Liver (tissue), 9 donors: ENCODE measurements around the gene FGF21. TPM values are rescaled to one million over a fixed set of nuclear protein-coding genes. Genes with fewer than 3 reads are reported as not detected.
"Not testable (repeated sequence)": the region's sequence is repeated elsewhere in the genome, so short reads cannot be mapped to it uniquely, and the experiment has no call there.

ENCODE experiments used
- DNase-seq: peaks from one replicate; pipeline ENCODE4 v3.0.0-alpha.2; 2017; ENCODE audit warnings: low spot score
- H3K27ac ChIP-seq, 2 donors: one replicate each; pipeline ENCODE4 v1.7.0; 2013; ENCODE audit warnings: inconsistent platforms in 2 of 2, low read length in 2 of 2, control low read depth in 1 of 2, low read depth in 1 of 2, mild to moderate bottlenecking in 1 of 2
- H3K27me3 ChIP-seq, 4 donors: one replicate each; pipeline versions ENCODE4 v1.6.1 to v1.7.0; 2013; ENCODE audit warnings: low read length in 3 of 4, inconsistent platforms in 1 of 4, mild to moderate bottlenecking in 1 of 4, moderate library complexity in 1 of 4; ENCODE audit not compliant: control insufficient read depth in 4 of 4, insufficient read depth in 4 of 4
- H3K36me3 ChIP-seq, 4 donors: one replicate each; pipeline versions ENCODE4 v1.6.1 to v1.7.0; 2013; ENCODE audit warnings: low read length in 3 of 4, mild to moderate bottlenecking in 3 of 4, low read depth in 1 of 4, moderate library complexity in 1 of 4; ENCODE audit not compliant: control insufficient read depth in 4 of 4, insufficient read depth in 3 of 4
- H3K4me1 ChIP-seq, 4 donors: one replicate each; pipeline versions ENCODE4 v1.6.1 to v1.7.0; 2013; ENCODE audit warnings: low read length in 3 of 4, mild to moderate bottlenecking in 3 of 4, moderate library complexity in 1 of 4; ENCODE audit not compliant: control insufficient read depth in 4 of 4, insufficient read depth in 4 of 4
- H3K4me3 ChIP-seq, 3 donors: one replicate each; pipeline versions ENCODE4 v1.6.1 to v1.7.0; 2013; ENCODE audit warnings: low read length in 3 of 3, control low read depth in 1 of 3, low read depth in 1 of 3, mild to moderate bottlenecking in 1 of 3
- H3K9ac ChIP-seq, 2 donors: one replicate each; pipeline ENCODE4 v1.7.0; 2013; ENCODE audit warnings: low read length in 2 of 2, mild to moderate bottlenecking in 2 of 2, moderate library complexity in 2 of 2, control low read depth in 1 of 2, low read depth in 1 of 2
- H3K9me3 ChIP-seq, 4 donors: one replicate each; pipeline versions ENCODE4 v1.6.1 to v1.7.0; 2013; ENCODE audit warnings: low read length in 3 of 4; ENCODE audit not compliant: control insufficient read depth in 4 of 4
- ATF3 ChIP-seq: IDR thresholded peaks from 2 replicates; pipeline ENCODE4 v1.6.1; 2016; ENCODE audit warnings: antibody characterized with exemption
- CTCF ChIP-seq: fragments of 150-350 bp; IDR thresholded peaks from 2 replicates; pipeline ENCODE4 v1.5.1; 2017; ENCODE audit warnings: improper control_type of control experiment, low read depth, low read length; ENCODE audit not compliant: missing input control
- FOXA1 ChIP-seq: IDR thresholded peaks from 2 replicates; pipeline ENCODE4 v1.6.1; 2016; ENCODE audit warnings: antibody characterized with exemption
- FOXA2 ChIP-seq: IDR thresholded peaks from 2 replicates; pipeline ENCODE4 v1.6.1; 2016; ENCODE audit warnings: antibody characterized with exemption
- GABPA ChIP-seq, 2 donors: IDR thresholded peaks in 1 of 2; conservative IDR thresholded peaks in 1 of 2; 2 replicates each; pipeline ENCODE4 v1.6.1; 2016; ENCODE audit warnings: antibody characterized with exemption in 2 of 2, mild to moderate bottlenecking in 1 of 2, moderate library complexity in 1 of 2
- HNF4A ChIP-seq, 2 donors: conservative IDR thresholded peaks; 2 replicates each; pipeline ENCODE4 v1.6.1; 2016; ENCODE audit warnings: antibody characterized with exemption in 2 of 2, mild to moderate bottlenecking in 2 of 2
- HNF4G ChIP-seq: IDR thresholded peaks from 2 replicates; pipeline ENCODE4 v1.6.1; 2016; ENCODE audit warnings: antibody characterized with exemption
- JUND ChIP-seq, 2 donors: IDR thresholded peaks; 2 replicates each; pipeline ENCODE4 v1.6.1; 2016; ENCODE audit warnings: antibody characterized with exemption in 2 of 2
- NR2F2 ChIP-seq: IDR thresholded peaks from 2 replicates; pipeline ENCODE4 v1.6.1; 2016; ENCODE audit warnings: antibody characterized with exemption
- RAD21 ChIP-seq, 2 donors: IDR thresholded peaks; 2 replicates each; pipeline ENCODE4 v1.6.1; 2016; ENCODE audit warnings: antibody characterized with exemption in 2 of 2, mild to moderate bottlenecking in 2 of 2
- RXRA ChIP-seq, 2 donors: IDR thresholded peaks; 2 replicates each; pipeline ENCODE4 v1.6.1; 2017 to 2018; ENCODE audit warnings: antibody characterized with exemption in 2 of 2, mild to moderate bottlenecking in 1 of 2
- SP1 ChIP-seq: IDR thresholded peaks from 2 replicates; pipeline ENCODE4 v1.6.1; 2018; ENCODE audit warnings: antibody characterized with exemption, mild to moderate bottlenecking
- YY1 ChIP-seq: IDR thresholded peaks from 2 replicates; pipeline ENCODE4 v1.6.1; 2016; ENCODE audit warnings: antibody characterized with exemption, mild to moderate bottlenecking
- WGBS: extraction: QIAGEN DNeasy Blood & Tissue Kit; methylation state at CpG from one replicate; pipeline ENCODE4 v1.1.7; 2013; 5-methylcytosine and 5-hydroxymethylcytosine counted together
- polyA plus RNA-seq, 2 donors: library from polyadenylated mRNA; stranded (reverse) in 1 of 2; unstranded in 1 of 2; fragments of 200-250 nt in 1 of 2; fragments of >200 nt in 1 of 2; fragmentation: Nextera tagmentation in 1 of 2; extraction: Ambion mirVana in 1 of 2; gene quantifications; one replicate each; pipeline versions ENCODE4 v1.2.1 to v1.2.3, GENCODE V29; 2013 to 2015
- total RNA-seq, 2 donors: library from RNA; depleted of rRNA; stranded (reverse); fragments of >200 nt; gene quantifications; one replicate each; pipeline ENCODE4 v1.2.3, GENCODE V29; 2014
- donor health status: healthy.
- donor health status: healthy.
- donor health status: healthy.
- donor health status: healthy.
- donor health status: healthy.

FGF21 gene
- total and polyA plus RNA-seq, 4 donors = 5.5 to 18.5 (median 6.5) TPM; not detected in 1

- Histone ChIP-seq H3K27me3 (no peaks in the 10 kb centered on the region), H3K4me1 (peaks cover 7 to 27% (median 16%) of the 10 kb centered on the region in 4 donors), H3K36me3 (no peaks in the 10 kb centered on the region), H3K9me3 (no peaks in the 10 kb centered on the region), H3K4me3 (peak overlapping the region; percentile 23 to 62 (median 31)), H3K27ac (peak overlapping the region; percentile 42 to 69), H3K9ac (peak overlapping the region in 1 of 2 donors; percentile 75)
- DNase-seq = no peak
- TF ChIP-seq FOXA2 (no peak), JUND (IDR thresholded peaks at IDR 0.05) (no peak), NR2F2 (no peak), RXRA (IDR thresholded peaks at IDR 0.05) (peak in 1 of 2 donors; percentile 76), RAD21 (IDR thresholded peaks at IDR 0.05) (no peak), FOXA1 (no peak), CTCF (no peak), YY1 (peak; percentile 21), SP1 (no peak), ATF3 (no peak), HNF4A (conservative IDR thresholded peaks at IDR 0.05) (peak in 1 of 2 donors; percentile 46)
- WGBS = 63% methylated on average over 12 of the region's 12 CpGs
These were observed 1.9 kb downstream of the FGF21 start for GRCh38 chr19:48757089-48757675.

- H3K27ac ChIP-seq = peak overlapping the region; percentile 42 to 69
- no peak overlapping the region for H3K9ac ChIP-seq
- DNase-seq = no peak
These were observed 2.4 kb downstream of the FGF21 start for GRCh38 chr19:48757741-48758144.

GRCh38 chr19:48760504-48761205 lies 5.3 kb downstream of the FGF21 start:
- TF ChIP-seq RXRA (IDR thresholded peaks at IDR 0.05) = peak in 1 of 2 donors; percentile 5
- TF ChIP-seq SP1 = peak; percentile 22
- TF ChIP-seq GABPA (IDR thresholded peaks at IDR 0.05 in 1 of 2, conservative IDR thresholded peaks at IDR 0.05 in 1 of 2) = no peak
- peak; percentile 21 for TF ChIP-seq HNF4G
- TF ChIP-seq JUND (IDR thresholded peaks at IDR 0.05) = no peak
- peak; percentile 44 for TF ChIP-seq NR2F2
- peak in 1 of 2 donors; percentile 56 for TF ChIP-seq HNF4A (conservative IDR thresholded peaks at IDR 0.05)
- Histone ChIP-seq H3K9me3 (no peaks in the 10 kb centered on the region), H3K27ac (peak overlapping the region in 1 of 2 donors; percentile 3), H3K4me3 (no peak overlapping the region), H3K4me1 (peaks cover 4 to 16% (median 11%) of the 10 kb centered on the region in 4 donors), H3K9ac (no peak overlapping the region), H3K36me3 (no peaks in the 10 kb centered on the region), H3K27me3 (no peaks in the 10 kb centered on the region)
- DNase-seq = no peak
- WGBS = 75% methylated on average over 16 of the region's 16 CpGs

More at GRCh38 chr19:48757741-48758144, 2.4 kb downstream of the FGF21 start:
- H3K9me3 ChIP-seq = no peaks in the 10 kb centered on the region
- peaks cover 7 to 26% (median 16%) of the 10 kb centered on the region in 4 donors for H3K4me1 ChIP-seq
- H3K4me3 ChIP-seq = no peak overlapping the region
- TF ChIP-seq ATF3 (no peak), NR2F2 (peak; percentile 62), HNF4A (conservative IDR thresholded peaks at IDR 0.05) (no peak), RXRA (IDR thresholded peaks at IDR 0.05) (peak in 1 of 2 donors; percentile 52), GABPA (IDR thresholded peaks at IDR 0.05 in 1 of 2, conservative IDR thresholded peaks at IDR 0.05 in 1 of 2) (no peak)
- WGBS = 81% methylated on average over 14 of the region's 14 CpGs
- H3K36me3 ChIP-seq = no peaks in the 10 kb centered on the region
- no peaks in the 10 kb centered on the region for H3K27me3 ChIP-seq

- not testable (repeated sequence) for H3K4me3 ChIP-seq, H3K27ac ChIP-seq, DNase-seq, H3K27me3 ChIP-seq, H3K36me3 ChIP-seq, H3K9ac ChIP-seq, H3K9me3 ChIP-seq
- peaks cover 0 to 24% (median 5%) of the 10 kb centered on the region in 4 donors for H3K4me1 ChIP-seq
- WGBS = 35% methylated on average over 5 of the region's 5 CpGs
These were observed 10.5 kb downstream of the FGF21 start for GRCh38 chr19:48765816-48766215.

- not testable (repeated sequence) for DNase-seq, H3K9me3 ChIP-seq, H3K36me3 ChIP-seq, H3K4me3 ChIP-seq, H3K27me3 ChIP-seq
- H3K27ac ChIP-seq = peak overlapping the region; percentile 92 to 99
- peaks cover 5 to 34% (median 9%) of the 10 kb centered on the region in 4 donors for H3K4me1 ChIP-seq
- H3K9ac ChIP-seq = peak overlapping the region in 1 of 2 donors; percentile 21
- WGBS = 37% methylated on average over 6 of the region's 6 CpGs
These were observed 12.9 kb downstream of the FGF21 start for GRCh38 chr19:48768171-48768753.
